GM21360 (cell line): ENCODE measurements around the gene TEF.

ENCODE experiments used
- ATAC-seq: cut with Tn5 transposase; IDR thresholded peaks from one replicate; pipeline ENCODE4 v1.9.1; 2021; ENCODE audit warnings: mild to moderate bottlenecking, moderate library complexity; ENCODE audit not compliant: unreplicated experiment

TEF gene

DNA sequence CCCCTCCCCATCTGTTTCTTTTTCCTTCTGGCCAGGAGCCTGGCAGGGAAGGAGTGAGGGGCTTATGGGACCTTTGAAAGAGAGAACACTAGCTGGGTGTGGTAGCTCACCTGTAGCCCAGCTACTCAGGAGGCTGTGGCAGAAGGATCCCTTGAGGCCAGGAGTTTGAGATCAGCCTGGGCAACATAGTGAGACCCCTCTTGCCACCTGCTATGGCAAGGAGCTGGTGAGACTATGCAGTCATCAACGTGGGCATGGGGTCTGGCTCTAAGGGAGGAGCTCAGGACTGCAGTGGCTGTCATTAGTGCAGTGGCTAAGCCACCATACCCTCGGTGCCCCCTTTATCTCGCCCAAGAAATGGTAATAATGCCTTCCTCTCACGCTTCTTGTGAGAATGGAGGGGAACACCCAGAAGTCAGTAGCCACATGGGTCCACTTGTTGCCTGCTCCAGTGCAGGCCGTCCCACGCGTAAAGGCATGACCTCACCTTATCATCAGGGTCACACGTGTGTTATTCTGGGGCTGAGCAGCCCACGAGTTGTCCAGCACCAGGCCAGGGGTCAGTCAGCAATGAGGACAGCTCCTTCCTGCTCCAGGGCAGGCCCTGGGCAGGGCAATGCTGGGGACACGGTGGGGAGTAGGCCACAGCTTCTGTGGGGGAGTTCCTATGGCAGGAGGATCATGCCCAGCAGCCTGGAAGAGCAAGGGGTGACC, 27.7 kb upstream of the TEF start:
- ATAC-seq: no peak

DNA sequence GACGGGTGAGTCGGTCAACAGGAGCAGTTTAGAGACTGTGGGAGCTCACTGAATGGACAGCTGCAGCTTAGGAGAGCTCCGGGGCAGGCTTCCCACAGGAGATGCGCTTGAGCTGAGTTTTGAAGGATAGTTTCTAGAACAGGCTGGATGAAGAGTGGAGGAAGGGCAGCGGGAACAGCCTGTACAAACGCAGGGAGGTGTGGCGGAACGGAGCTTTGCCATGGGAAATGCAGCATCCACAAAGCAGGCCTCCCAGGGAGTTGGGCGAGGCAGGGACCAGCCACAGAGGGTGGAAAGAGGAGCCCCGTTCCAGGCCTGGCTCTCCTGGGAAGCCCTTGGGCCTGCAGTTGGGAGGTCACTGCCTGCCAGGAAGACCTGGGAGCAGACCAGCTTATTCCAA, 26.8 kb upstream of the TEF start:
- ATAC-seq: no peak

DNA sequence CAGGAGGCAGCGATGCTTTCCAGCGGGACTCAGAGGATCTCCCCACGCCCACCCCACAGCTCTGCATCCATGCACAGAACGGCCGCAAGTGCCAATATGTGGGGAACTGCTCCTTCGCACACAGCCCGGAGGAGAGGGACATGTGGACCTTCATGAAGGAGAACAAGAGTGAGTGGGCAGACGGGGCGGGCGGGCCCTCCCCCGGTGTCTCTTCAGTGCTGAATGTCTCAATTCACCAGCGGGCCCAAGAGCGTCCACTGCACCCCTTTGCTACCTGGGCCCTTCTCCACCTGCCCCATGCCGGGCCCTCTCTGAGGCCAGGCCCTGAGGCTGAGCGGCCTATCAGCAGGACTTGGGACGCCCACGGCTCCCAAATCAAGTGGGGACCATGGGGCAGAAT, 25.8 kb upstream of the TEF start:
- no peak for ATAC-seq

DNA sequence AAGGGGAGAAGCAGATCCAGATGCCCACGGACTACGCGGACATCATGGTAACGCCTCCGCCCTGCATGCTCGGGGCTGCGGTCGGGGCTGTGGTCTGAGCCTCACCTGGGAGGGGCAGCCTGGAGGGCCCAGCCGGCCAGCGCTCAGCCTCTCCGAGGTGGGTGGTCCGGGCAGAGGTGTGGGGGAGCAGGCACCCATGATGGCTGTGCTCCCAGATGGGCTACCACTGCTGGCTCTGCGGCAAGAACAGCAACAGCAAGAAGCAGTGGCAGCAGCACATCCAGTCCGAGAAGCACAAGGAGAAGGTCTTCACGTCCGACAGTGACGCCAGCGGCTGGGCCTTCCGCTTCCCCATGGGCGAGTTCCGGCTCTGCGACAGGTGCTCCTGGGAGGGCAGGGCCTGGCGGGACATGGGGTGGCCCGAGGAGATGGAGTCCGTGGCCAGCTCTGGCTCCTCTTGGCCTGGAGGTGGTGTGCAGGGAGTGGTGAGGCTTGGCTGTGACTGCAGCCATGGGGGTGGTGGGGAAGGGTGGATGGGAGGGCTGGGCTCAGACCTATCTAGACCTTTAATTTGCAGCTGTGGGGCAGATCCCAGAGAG, 25.2 kb upstream of the TEF start:
- ATAC-seq: no peak

DNA sequence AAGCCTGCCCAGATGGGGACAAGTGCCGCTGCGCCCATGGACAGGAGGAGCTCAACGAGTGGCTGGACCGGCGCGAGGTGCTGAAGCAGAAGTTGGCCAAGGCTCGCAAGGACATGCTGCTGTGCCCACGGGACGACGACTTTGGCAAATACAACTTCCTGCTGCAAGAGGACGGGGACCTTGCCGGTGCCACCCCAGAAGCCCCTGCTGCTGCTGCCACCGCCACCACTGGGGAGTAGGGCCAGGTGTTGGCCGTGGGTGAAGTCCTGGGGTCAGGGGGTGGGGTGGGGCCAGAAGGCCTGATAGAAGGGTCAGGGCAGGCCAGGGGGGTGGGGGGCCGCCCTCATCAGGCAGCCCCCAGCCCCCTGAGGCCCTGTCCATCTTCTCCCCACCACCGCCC, 24.6 kb upstream of the TEF start:
- ATAC-seq: no peak

DNA sequence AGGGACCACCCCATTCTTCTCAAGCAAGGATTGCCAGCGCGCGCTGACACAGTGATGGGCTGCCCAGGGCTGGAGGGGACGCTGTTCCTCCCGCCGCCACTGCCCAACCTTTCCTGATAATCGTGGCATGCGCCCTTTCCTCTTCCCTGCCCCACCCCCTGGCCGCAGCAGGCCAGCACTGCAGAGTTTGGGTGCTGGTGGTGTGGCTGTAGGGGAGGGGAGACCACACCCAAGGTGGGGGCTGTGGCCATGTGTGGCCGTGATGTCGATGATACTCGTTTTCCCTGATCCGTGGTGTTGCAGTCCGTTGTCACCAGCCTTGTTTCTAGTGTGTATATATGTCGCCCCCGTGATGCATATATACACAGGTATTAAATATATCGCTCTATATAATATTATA, 22.8 kb upstream of the TEF start:
- no peak for ATAC-seq

DNA sequence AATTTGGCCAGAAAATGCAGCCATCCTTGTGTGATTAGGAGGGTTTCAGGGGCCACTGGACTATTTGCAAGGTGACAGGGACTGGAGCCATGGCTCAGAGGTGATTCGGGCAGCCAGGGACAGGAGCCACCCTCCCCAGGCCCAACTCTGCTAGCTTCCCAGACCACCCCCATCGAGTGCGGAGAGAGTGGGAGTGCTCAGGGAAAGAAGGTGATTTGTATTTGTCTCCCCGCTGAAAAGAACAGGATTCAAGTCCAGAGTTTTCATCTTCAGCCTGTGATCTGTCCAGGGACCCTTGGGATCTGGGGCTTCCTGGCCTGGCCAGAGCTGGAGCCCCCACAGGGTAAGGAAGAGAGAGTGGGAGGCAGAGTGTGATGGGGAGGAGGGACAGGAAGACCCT, 22.4 kb upstream of the TEF start:
- ATAC-seq: no peak

DNA sequence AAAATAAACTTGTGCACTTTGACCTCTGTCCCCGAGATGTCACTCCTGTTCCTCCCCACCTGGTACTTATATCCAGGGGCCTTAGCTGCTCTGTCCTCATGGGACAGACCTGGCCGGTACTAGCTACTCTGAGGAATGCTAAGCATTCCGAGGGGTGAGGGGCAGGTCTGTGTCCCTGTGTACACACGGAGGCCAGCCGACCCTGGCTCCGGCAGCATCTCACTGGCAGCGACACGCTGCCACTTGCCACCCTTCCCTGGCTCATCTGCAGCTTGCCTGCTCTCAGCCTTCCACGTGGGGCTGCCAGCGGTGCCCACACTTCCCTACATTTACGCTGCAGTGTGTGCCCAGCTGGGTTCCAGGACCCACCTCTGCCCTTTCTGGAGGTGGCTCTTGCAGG, 21.6 kb upstream of the TEF start:
- no peak for ATAC-seq

DNA sequence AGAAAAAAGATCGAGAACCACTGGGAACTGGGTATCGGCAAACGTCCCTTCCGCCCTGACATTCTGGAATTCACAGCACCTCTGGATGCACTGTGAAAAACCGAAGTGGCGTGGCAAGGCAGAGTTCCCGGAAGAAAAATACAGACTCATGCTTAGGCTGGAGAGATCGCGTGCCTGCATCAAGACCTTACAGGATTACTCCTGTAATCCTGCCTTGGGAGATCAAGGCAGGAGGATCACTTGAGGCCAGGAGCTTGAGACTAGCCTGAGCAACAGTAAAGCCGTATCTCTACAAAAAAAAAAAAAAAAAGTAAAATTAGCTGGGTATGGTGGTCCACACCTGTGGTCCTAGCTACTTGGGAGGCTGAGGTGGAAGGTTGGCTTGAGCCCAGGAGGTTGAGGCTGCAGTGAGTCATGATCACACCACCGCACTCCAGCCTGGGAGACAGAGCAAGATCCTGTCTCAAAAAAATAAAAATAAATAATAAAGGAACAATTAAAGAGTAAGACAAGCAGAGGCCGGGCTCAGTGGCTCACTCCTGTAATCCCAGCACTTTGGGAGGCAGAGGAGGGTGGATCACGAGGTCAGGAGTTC, 19.9 kb upstream of the TEF start:
- ATAC-seq: no peak

DNA sequence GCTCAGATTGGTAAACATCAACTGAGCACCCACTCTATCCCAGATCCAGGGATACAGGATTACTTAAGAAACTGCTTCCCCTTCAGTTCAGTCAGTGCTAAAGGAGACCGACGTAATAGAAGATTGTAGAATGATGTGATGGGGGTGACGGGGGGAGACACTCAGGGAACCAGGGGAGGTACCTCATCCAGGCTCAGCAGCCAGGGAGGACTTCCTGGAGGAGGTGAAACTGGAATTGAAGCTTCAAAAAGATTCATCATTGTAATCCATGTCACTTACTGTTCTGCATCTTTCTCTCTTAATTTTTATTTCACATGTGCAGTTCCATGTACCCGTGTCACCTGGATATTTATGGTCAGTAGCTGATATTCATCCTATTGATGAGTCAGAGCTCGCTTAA, 19.1 kb upstream of the TEF start:
- ATAC-seq: no peak

DNA sequence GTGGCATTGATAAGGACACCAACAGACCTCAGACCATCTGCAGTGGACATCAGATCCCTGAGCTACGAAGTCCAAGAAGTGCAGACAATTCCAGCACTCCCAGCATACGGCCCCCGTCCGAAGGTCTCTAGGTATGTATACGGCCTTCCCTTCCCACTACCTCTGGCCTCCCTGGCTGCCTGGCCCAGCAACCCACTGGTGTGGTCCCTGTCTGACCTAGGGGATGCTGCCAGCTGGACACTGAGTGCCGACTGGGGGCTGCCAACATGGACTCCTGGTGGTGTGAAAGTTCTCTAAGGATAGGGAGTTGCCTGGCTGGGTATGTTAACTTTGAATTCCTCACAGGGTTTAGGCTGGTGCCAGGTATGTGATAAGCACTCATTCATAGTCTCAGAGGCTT, 17.5 kb upstream of the TEF start:
- ATAC-seq: no peak

DNA sequence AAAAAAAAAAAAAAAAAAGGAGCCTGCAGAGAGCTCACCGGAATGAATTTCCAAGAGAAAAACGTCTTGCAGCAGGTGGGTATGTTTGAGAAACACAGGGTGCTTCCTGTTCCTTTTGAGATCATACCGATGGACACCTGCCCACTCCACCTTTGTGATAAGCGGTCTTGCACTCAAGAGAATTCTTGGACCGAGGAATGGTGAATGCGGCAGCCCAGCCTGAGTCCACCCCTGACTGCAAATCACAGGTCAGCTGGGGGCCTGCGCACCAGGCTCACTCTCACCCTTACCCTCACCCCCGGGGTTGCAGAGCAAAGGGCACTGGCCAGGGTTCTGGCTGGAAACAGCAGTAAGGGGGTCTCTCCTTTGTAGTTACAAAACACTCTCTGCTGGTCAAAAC, 16.8 kb upstream of the TEF start:
- no peak for ATAC-seq

DNA sequence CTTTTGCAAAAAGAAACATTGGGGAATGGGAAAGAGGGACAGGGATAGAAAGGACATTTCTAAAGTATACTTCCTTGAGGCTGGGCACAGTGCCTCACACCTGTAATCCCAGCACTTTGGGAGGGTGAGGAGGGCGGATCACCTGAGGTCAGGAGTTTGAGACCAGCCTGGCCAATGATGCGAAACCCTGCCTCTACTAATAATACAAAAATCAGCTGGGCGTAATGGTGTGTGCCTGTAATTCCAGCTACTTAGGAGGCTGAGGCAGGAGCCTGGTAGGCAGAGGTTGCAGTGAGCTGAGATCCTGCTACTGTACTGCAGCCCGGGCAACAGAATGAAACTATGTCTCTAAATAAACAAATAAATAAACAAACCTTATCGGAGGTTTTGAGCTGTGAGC, 16.3 kb upstream of the TEF start:
- no peak for ATAC-seq

DNA sequence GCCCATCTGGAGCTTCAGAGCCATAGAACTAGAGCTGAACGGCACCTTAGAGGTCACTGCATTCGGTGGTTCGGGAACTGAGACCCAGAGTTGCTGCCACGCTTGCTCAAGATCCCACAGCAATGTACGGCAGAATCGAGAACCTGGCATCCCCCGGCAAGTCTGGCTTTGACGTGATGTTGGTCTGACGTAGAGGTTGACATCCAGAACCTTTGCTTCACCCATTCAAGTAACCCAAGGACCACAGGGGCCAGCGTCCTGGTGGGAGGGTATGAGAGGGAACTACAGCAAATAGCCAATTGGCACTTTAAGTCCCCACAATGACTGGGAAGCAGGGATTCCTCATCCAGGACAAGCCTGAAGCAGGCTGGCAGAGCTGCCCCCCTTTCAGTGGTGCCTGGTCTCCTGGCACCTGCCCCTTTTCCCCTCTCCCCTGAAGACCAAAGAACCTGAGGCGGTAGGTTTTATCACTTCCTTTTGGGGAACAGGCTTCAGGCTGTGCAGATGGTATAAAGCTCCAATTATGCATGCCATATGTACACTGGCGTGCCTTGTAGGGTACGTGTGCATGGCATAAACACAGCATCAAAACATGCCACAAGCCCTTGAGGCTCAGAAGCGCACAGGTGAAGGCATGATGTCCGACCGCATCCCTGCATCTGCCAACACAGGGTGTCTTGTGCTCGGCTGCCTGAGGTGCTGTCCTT, 15.3 kb upstream of the TEF start:
- ATAC-seq: no peak

DNA sequence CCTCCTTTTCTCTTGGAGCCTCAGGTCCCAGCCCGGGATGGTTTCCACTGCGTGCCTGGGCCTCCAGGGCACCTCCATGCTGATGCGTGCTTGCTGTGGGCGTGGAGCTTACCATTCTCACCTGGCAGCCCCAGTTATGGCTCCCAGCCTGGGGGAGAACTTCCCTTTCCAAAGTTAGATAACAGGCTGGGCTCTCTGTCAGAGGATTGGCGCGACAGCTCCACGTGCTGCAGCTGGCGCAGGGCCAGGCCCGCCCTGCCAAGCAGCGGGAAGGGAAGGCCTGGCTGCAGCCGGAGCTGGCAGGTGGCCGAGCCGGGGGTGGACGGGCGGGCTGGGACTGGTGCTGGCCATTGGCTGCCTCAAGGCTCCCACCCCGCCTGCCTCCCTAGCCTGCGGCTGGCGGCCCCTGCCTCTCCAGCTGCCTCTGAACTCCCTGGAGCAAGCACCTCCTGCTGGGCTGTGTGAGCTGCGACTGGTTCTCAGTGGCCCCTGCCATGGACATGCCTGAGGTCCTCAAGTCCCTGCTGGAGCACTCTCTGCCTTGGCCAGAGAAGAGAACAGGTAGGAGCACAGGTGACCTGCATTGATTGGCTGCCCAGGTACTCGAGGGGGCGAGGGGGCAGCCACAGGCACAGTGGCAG, 14.6 kb upstream of the TEF start:
- ATAC-seq: no peak

DNA sequence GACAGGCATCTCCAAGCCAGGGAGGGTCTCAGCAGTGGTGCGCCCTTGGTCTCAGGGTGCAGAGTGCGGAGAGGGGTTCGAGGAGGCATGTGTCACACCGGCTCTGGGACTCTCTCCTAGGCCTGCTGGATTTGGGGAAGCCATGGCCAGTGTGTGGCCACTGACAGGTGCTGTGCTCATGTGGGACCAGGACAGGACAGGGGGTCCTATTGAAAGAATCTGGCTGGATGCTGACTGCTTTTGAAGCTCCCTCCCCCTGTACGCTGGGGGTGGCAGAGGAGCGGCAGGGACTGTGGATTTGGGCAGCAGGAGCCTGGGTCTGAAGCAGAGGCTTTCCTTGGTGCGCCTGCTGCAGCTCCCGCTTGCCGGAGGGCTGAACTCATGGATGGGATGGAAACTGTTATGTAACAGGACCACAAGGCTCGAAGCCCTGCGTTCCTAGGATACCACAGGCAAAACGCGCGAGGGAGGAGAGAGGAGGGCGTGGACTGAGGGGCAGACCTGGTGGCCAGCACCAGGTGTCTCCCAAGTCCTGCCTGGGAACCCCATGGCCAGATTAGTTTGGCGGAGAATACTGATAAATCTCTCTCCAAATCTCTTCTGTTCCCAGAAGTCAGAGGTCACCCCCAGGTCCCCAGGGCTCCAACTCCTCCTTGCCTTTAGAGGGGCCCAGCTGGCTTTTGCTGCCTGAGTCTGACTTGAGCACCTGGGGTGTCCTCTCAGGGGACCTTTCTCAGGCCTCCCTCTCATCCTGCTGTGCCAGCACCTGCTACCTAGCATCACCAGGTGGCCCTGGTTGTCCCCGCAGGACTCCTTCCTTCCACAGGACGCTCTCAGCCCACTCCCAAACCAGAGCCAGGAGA, 13.8 kb upstream of the TEF start:
- ATAC-seq: no peak

DNA sequence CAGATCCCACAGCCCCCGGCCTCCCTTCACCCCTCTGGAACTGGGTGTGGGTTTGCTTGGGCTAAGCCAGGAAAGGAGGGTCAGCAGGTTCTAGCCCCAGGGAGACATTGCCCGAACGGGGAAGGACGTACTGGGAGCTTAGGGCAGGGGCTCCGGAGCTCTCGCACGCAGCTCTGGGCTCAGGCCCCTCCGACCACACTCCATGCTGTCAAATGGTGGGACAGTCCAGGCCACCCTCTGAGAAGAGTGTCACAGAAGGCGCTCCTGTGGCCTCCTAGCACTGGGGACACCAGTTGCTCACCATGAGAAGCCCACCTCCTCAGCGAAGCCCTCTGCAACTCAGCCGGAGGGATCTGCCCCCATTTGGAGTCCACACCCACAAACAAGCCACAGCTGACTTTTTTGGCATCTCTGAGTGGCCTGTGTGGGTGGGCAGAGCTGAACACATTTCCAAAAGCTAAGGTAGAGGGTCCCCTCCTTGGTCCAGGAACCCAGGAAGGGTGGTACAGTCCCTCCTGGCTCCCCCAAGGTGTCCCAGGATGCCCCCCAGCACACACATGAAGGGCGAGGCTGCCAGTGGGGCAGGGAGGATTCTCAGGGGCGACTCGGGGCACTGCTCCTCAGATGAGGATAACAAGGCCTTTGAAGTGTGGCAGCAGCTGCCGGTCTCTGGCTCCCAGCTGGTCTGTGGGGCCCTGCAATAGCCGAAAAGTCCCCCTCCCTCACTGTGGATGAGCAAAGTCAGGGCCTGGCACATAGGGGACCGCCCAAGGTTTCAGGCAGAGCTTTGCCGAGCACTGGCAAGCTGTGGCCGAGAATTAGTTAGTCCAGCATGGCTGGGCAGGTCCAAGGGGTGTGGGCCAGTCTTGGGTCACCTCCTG, 13.0 kb upstream of the TEF start:
- ATAC-seq: no peak

DNA sequence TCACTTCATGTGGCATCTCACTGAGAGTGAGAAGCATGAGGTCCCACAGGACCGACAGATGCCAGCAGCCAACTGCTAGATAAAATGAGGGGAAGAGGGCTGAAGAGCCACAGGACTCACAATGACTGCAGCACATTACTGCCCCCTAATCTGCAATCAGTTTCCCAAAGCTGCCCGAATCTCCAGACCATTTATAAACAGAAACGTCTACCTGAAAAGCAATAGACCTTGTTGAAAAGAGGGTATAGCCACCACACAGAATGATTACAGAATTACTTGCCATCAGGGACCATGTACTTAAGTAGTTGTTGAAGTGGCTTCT, 12.4 kb upstream of the TEF start:
- no peak for ATAC-seq

DNA sequence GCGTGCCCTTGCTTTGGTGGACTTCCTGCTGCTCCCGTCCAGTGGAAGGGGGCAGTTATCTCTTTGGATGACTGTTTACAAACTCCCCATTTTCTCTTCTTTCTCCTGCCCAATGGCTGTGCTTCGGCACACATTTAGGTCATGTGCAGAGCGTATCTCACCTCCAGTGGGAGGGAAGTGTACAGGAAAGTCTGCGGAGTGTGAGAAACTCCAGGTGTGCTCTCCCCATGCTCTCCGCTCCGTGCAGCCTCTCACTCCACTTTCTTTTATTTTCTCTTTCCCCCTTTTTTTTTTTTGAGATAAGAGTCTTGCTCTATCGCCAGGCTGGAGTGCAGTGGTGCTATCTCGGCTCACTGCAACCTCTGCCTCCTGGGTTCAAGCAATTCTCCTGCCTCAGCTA, 11.9 kb upstream of the TEF start:
- ATAC-seq: no peak

DNA sequence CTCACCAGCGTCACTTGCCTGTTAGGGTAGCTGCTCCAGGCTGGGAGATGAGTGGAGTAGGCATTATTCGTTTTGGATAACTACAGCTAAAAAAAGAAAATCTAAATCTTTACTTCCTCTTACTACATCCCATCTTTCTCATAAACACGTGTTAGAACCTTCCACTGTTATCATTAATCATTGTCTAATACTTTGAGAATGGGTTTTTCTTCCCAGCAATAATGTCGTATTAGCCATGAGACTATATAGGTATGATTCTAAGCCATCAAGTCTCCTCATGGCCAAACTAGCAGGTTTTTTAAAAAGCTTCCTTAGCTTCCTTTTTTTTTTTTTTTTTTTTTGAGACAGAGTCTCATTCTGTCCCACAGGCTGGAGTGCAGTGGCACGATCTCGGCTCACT, 3.9 kb upstream of the TEF start:
- no peak for ATAC-seq
